ENCODE data around the gene CHPT1.
"Not testable (repeated sequence)": the region's sequence is repeated elsewhere in the genome, so short reads cannot be mapped to it uniquely, and the experiment has no call there.

The CHPT1 gene

GRCh38 chr12:101697197-101697929 lies at the start of gene CHPT1:
CHPT1 (plus strand) TSS chr12:101697640; CDS start chr12:101697862, 222 bp downstream.
- peak; percentile 86 for DNase-seq

- DNase-seq, result no peak
Measured at GRCh38 chr12:101647711-101648110, 49.7 kb upstream of the CHPT1 start.

GRCh38 chr12:101648195-101648594 lies 49.2 kb upstream of the CHPT1 start:
- no peak for DNase-seq

GRCh38 chr12:101650346-101651117 lies 46.9 kb upstream of the CHPT1 start:
- DNase-seq, result no peak

GRCh38 chr12:101653030-101653429 lies 44.4 kb upstream of the CHPT1 start:
- peak; percentile 22 for DNase-seq

- peak; percentile 83 for DNase-seq
Measured at GRCh38 chr12:101653503-101653902, 43.9 kb upstream of the CHPT1 start.

GRCh38 chr12:101654442-101654841 lies 43.0 kb upstream of the CHPT1 start:
- DNase-seq, result no peak

GRCh38 chr12:101655393-101655792 lies 42.0 kb upstream of the CHPT1 start:
- DNase-seq, result peak; percentile 39

- not testable (repeated sequence) for DNase-seq
Measured at GRCh38 chr12:101660662-101661061, 36.8 kb upstream of the CHPT1 start.

- DNase-seq, result no peak
Measured at GRCh38 chr12:101663298-101663697, 34.1 kb upstream of the CHPT1 start.

- no peak for DNase-seq
Measured at GRCh38 chr12:101664992-101665391, 32.4 kb upstream of the CHPT1 start.

- DNase-seq, result no peak
Measured at GRCh38 chr12:101666052-101666728, 31.2 kb upstream of the CHPT1 start.

GRCh38 chr12:101667591-101667990 lies 29.8 kb upstream of the CHPT1 start:
- DNase-seq, result no peak

- DNase-seq, result peak; percentile 57
Measured at GRCh38 chr12:101670007-101670671, 27.3 kb upstream of the CHPT1 start.

- DNase-seq, result no peak
Measured at GRCh38 chr12:101671157-101671791, 26.2 kb upstream of the CHPT1 start.

- no peak for DNase-seq
Measured at GRCh38 chr12:101671833-101672232, 25.6 kb upstream of the CHPT1 start.

GRCh38 chr12:101675555-101675954 lies 21.9 kb upstream of the CHPT1 start:
- no peak for DNase-seq

GRCh38 chr12:101676497-101676896 lies 20.9 kb upstream of the CHPT1 start:
- not testable (repeated sequence) for DNase-seq

- DNase-seq, result peak; percentile 39
Measured at GRCh38 chr12:101678081-101678480, 19.4 kb upstream of the CHPT1 start.

GRCh38 chr12:101680240-101680639 lies 17.2 kb upstream of the CHPT1 start:
- no peak for DNase-seq

GRCh38 chr12:101680647-101681046 lies 16.8 kb upstream of the CHPT1 start:
- no peak for DNase-seq

- not testable (repeated sequence) for DNase-seq
Measured at GRCh38 chr12:101681627-101682026, 15.8 kb upstream of the CHPT1 start.

GRCh38 chr12:101685092-101685491 lies 12.3 kb upstream of the CHPT1 start:
- no peak for DNase-seq
